ENCODE measurements around the gene CD44.
"Not testable (repeated sequence)": the region's sequence is repeated elsewhere in the genome, so short reads cannot be mapped to it uniquely, and the experiment has no call there.

Gene CD44

GRCh38 chr11:35138943-35139721 is at the start of gene CD44:
TSS of gene CD44 (plus strand) at chr11:35139171. CDS start at chr11:35139304, 133 bp downstream.
- peak; percentile 90 for DNase-seq

GRCh38 chr11:35089666-35090065 is 49.3 kb upstream of the CD44 start:
- no peak for DNase-seq

- no peak for DNase-seq
Measured at GRCh38 chr11:35090125-35090524, 48.8 kb upstream of the CD44 start.

- DNase-seq: not testable (repeated sequence)
Measured at GRCh38 chr11:35090991-35091390, 48.0 kb upstream of the CD44 start.

- DNase-seq: no peak
Measured at GRCh38 chr11:35096723-35097122, 42.2 kb upstream of the CD44 start.

- no peak for DNase-seq
Measured at GRCh38 chr11:35097814-35098455, 41.0 kb upstream of the CD44 start.

GRCh38 chr11:35098855-35099254 is 40.1 kb upstream of the CD44 start:
- DNase-seq: no peak

- peak; percentile 68 for DNase-seq
Measured at GRCh38 chr11:35099278-35100012, 39.5 kb upstream of the CD44 start.

GRCh38 chr11:35100013-35100383 is 39.0 kb upstream of the CD44 start:
- DNase-seq: peak; percentile 56

GRCh38 chr11:35101223-35101622 is 37.7 kb upstream of the CD44 start:
- DNase-seq: no peak

- no peak for DNase-seq
Measured at GRCh38 chr11:35102267-35102666, 36.7 kb upstream of the CD44 start.

- DNase-seq: no peak
Measured at GRCh38 chr11:35103366-35104208, 35.4 kb upstream of the CD44 start.

GRCh38 chr11:35104655-35105054 is 34.3 kb upstream of the CD44 start:
- DNase-seq: no peak

- DNase-seq: no peak
Measured at GRCh38 chr11:35105319-35106079, 33.5 kb upstream of the CD44 start.

- no peak for DNase-seq
Measured at GRCh38 chr11:35106595-35106994, 32.4 kb upstream of the CD44 start.

GRCh38 chr11:35107861-35108260 is 31.1 kb upstream of the CD44 start:
- DNase-seq: no peak

GRCh38 chr11:35108336-35108735 is 30.6 kb upstream of the CD44 start:
- DNase-seq: not testable (repeated sequence)

GRCh38 chr11:35109041-35109440 is 29.9 kb upstream of the CD44 start:
- no peak for DNase-seq

GRCh38 chr11:35109827-35110226 is 29.1 kb upstream of the CD44 start:
- no peak for DNase-seq

- DNase-seq: peak; percentile 90
Measured at GRCh38 chr11:35111161-35112055, 27.6 kb upstream of the CD44 start.

All from EL (cell line).